IMR-90 (cell line): Measurements from ENCODE around the gene VPS35. TPM values are rescaled to one million over a fixed set of nuclear protein-coding genes. Genes with fewer than 3 reads are reported as not detected.

Source experiments
- ATAC-seq: fragments of 200-7000 bp; cut with Tn5 transposase; 2 replicates; pipeline ENCODE4 v1.9.1; 2020; ENCODE audit warnings: low read depth, mild to moderate bottlenecking, moderate library complexity
- BruUV-seq: library from RNA; stranded (reverse); fragments of 400-500 nt; replicated peaks from 2 replicates; lab custom pipeline; 2021; lab: Mats Ljungman, UMichigan
- CTCF ChIA-PET: fragments of 300-600 bp; formaldehyde crosslinking; extraction: SDS; loops from one replicate; lab custom pipeline; 2021; ENCODE audit warnings: antibody characterized with exemption; lab: Yijun Ruan, JAX
- POLR2A ChIA-PET: fragments of 300-600 bp; sonication (Branson Sonifier 250); formaldehyde crosslinking; loops from one replicate; lab custom pipeline; 2022; ENCODE audit warnings: antibody characterized with exemption; ENCODE audit not compliant: unreplicated experiment; lab: Charles Lee
- DNase-seq: peaks from one replicate; pipeline ENCODE4 v3.0.0; 2013
- H2AFZ ChIP-seq: replicated peaks from 2 replicates; pipeline ENCODE3; 2013; ENCODE audit warnings: low read length, mild to moderate bottlenecking; ENCODE audit not compliant: poor library complexity
- H2AK5ac ChIP-seq: 2 replicates; pipeline ENCODE4 v1.6.1; 2013; ENCODE audit warnings: low read depth, low read length, inconsistent platforms
- H2AK9ac ChIP-seq: replicated peaks from 2 replicates; pipeline ENCODE3; 2013; ENCODE audit warnings: mild to moderate bottlenecking, low read depth, low read length, moderate library complexity; ENCODE audit not compliant: poor library complexity
- H2BK120ac ChIP-seq: 2 replicates; pipeline ENCODE4 v1.6.1; 2013; ENCODE audit warnings: low read depth, low read length, inconsistent platforms
- H2BK15ac ChIP-seq: 3 replicates; pipeline ENCODE4 v1.6.1; 2013; ENCODE audit warnings: low read depth, low read length, inconsistent platforms
- H2BK20ac ChIP-seq: 2 replicates; pipeline ENCODE4 v1.6.1; 2013; ENCODE audit warnings: low read depth, mild to moderate bottlenecking, inconsistent platforms, low read length, moderate library complexity
- H2BK5ac ChIP-seq: 2 replicates; pipeline ENCODE4 v1.6.1; 2013; ENCODE audit warnings: mild to moderate bottlenecking, low read depth, low read length, inconsistent platforms; ENCODE audit not compliant: poor library complexity, severe bottlenecking
- H3K14ac ChIP-seq: replicated peaks from 2 replicates; pipeline ENCODE4 v1.6.1; 2013; ENCODE audit warnings: low read depth, low read length, inconsistent platforms
- H3K18ac ChIP-seq: 2 replicates; pipeline ENCODE4 v1.6.1; 2013; ENCODE audit warnings: low read depth, low read length, control low read depth
- H3K23ac ChIP-seq: 2 replicates; pipeline ENCODE4 v1.6.1; 2013; ENCODE audit warnings: low read depth, low read length, inconsistent platforms
- H3K27ac ChIP-seq: 2 replicates; pipeline ENCODE4 v1.5.1; 2013; ENCODE audit warnings: mild to moderate bottlenecking, control low read depth, low read length; ENCODE audit not compliant: insufficient read depth
- H3K27me3 ChIP-seq: 2 replicates; pipeline ENCODE4 v1.6.1; 2013; ENCODE audit warnings: low read length; ENCODE audit not compliant: control insufficient read depth, insufficient read depth
- H3K36me3 ChIP-seq: 2 replicates; pipeline ENCODE4 v1.6.1; 2013; ENCODE audit warnings: low read length, mixed read lengths; ENCODE audit not compliant: control insufficient read depth, insufficient read depth
- H3K4ac ChIP-seq: 2 replicates; pipeline ENCODE4 v1.6.1; 2013; ENCODE audit warnings: low read depth, low read length, inconsistent platforms
- H3K4me1 ChIP-seq: 2 replicates; pipeline ENCODE4 v1.6.1; 2013; ENCODE audit warnings: low read length, mixed read lengths; ENCODE audit not compliant: control insufficient read depth, insufficient read depth
- H3K4me2 ChIP-seq: 2 replicates; pipeline ENCODE4 v1.6.1; 2013; ENCODE audit warnings: low read depth, mild to moderate bottlenecking, control low read depth, low read length, moderate library complexity
- H3K4me3 ChIP-seq: 2 replicates; pipeline ENCODE4 v1.5.1; 2013; ENCODE audit warnings: low read depth, mild to moderate bottlenecking, control low read depth, low read length, moderate library complexity; ENCODE audit not compliant: insufficient read depth
- H3K56ac ChIP-seq: 2 replicates; pipeline ENCODE4 v1.6.1; 2013; ENCODE audit warnings: low read length, inconsistent platforms; ENCODE audit not compliant: insufficient read depth; ENCODE audit errors: extremely low read depth
- H3K79me1 ChIP-seq, 2 experiments: 2 replicates each; pipeline ENCODE4 v1.6.1; 2013; ENCODE audit warnings: low read length in 2 of 2, inconsistent platforms in 1 of 2, low read depth in 1 of 2
- H3K9ac ChIP-seq: 2 replicates; pipeline ENCODE4 v1.6.1; 2013; ENCODE audit warnings: low read depth, low read length, control low read depth
- H3K9me1 ChIP-seq: 2 replicates; pipeline ENCODE4 v1.6.1; 2013; ENCODE audit warnings: low read length, inconsistent platforms; ENCODE audit not compliant: insufficient read depth
- H3K9me3 ChIP-seq: 2 replicates; pipeline ENCODE4 v1.6.1; 2013; ENCODE audit warnings: low read length; ENCODE audit not compliant: control insufficient read depth, insufficient read depth
- H4K20me1 ChIP-seq: 2 replicates; pipeline ENCODE4 v1.6.1; 2013; ENCODE audit warnings: low read length, inconsistent platforms; ENCODE audit not compliant: insufficient read depth
- H4K5ac ChIP-seq: 2 replicates; pipeline ENCODE4 v1.6.1; 2013; ENCODE audit warnings: mild to moderate bottlenecking, low read depth, low read length, control low read depth
- H4K8ac ChIP-seq, 2 experiments: 2 replicates each; pipeline ENCODE4 v1.6.1; 2013; ENCODE audit warnings: low read depth in 2 of 2, low read length in 2 of 2, control low read depth in 1 of 2, inconsistent platforms in 1 of 2
- H4K91ac ChIP-seq: 2 replicates; pipeline ENCODE4 v1.6.1; 2013; ENCODE audit warnings: low read depth, low read length, inconsistent platforms; ENCODE audit not compliant: insufficient read depth
- BHLHE40 ChIP-seq: fragments of 150-350 bp; IDR thresholded peaks from 2 replicates; pipeline ENCODE4 v1.6.1; 2016; ENCODE audit warnings: mild to moderate bottlenecking, low read depth, low read length
- CEBPB ChIP-seq: IDR thresholded peaks from 2 replicates; pipeline ENCODE4 v1.6.1; 2012; ENCODE audit warnings: low read depth, low read length, improper control_type of control experiment
- CHD1 ChIP-seq: IDR thresholded peaks from 2 replicates; pipeline ENCODE4 v1.6.1; 2012; ENCODE audit warnings: low read depth, low read length, improper control_type of control experiment
- CTCF ChIP-seq: conservative IDR thresholded peaks from 2 replicates; pipeline ENCODE4 v1.5.1; 2012; ENCODE audit warnings: mild to moderate bottlenecking, low read depth, low read length, improper control_type of control experiment
- FOS ChIP-seq: fragments of 150-350 bp; IDR thresholded peaks from 2 replicates; pipeline ENCODE4 v1.6.1; 2016; ENCODE audit warnings: low read depth, low read length
- MAFK ChIP-seq: IDR thresholded peaks from 2 replicates; pipeline ENCODE4 v1.6.1; 2012; ENCODE audit warnings: low read depth, low read length, improper control_type of control experiment
- MAZ ChIP-seq: IDR thresholded peaks from 2 replicates; pipeline ENCODE4 v1.6.1; 2012; ENCODE audit warnings: low read depth, mild to moderate bottlenecking, low read length, improper control_type of control experiment, moderate library complexity, borderline replicate concordance
- MXI1 ChIP-seq: IDR thresholded peaks from 2 replicates; pipeline ENCODE4 v1.6.1; 2012; ENCODE audit warnings: low read depth, mild to moderate bottlenecking, low read length, moderate library complexity, borderline replicate concordance
- NFE2L2 ChIP-seq: fragments of 150-350 bp; IDR thresholded peaks from 2 replicates; pipeline ENCODE4 v1.6.1; 2016; ENCODE audit warnings: low read depth, mild to moderate bottlenecking, low read length
- POLR2A ChIP-seq: IDR thresholded peaks from 2 replicates; pipeline ENCODE4 v1.6.1; 2012; ENCODE audit warnings: mild to moderate bottlenecking, low read depth, low read length
- RAD21 ChIP-seq: IDR thresholded peaks from 2 replicates; pipeline ENCODE4 v1.6.1; 2012; ENCODE audit warnings: low read length, improper control_type of control experiment
- RCOR1 ChIP-seq: IDR thresholded peaks from 2 replicates; pipeline ENCODE4 v1.6.1; 2012; ENCODE audit warnings: mild to moderate bottlenecking, low read length, improper control_type of control experiment; ENCODE audit not compliant: insufficient replicate concordance
- RFX5 ChIP-seq: IDR thresholded peaks from 2 replicates; pipeline ENCODE4 v1.8.0; 2012; ENCODE audit warnings: low read depth, mild to moderate bottlenecking, low read length, moderate library complexity
- SMC3 ChIP-seq: fragments of 150-350 bp; IDR thresholded peaks from 2 replicates; pipeline ENCODE4 v1.6.1; 2016; ENCODE audit warnings: low read depth, mild to moderate bottlenecking, antibody characterized with exemption, low read length, moderate library complexity
- WGBS, 2 experiments: methylation state at CpG; one replicate each; pipeline versions ENCODE4 v1.1.5 to v1.1.7; 2013; ENCODE audit warnings: missing lambda C conversion rate in 2 of 2; ENCODE audit not compliant: insufficient read length in 1 of 2; ENCODE audit errors: extremely low coverage in 2 of 2; 5-methylcytosine and 5-hydroxymethylcytosine counted together
- dilution Hi-C: fragments of 300-500 bp; cut with HindIII; formaldehyde crosslinking; loops from one replicate; pipeline ENCODE4 v1.14.3; 2018; ENCODE audit warnings: low sequenced_read_pairs; ENCODE audit not compliant: unreplicated experiment
- in situ Hi-C: fragments of 300-500 bp; cut with MboI; formaldehyde crosslinking; loops from 3 replicates; pipeline ENCODE4 v1.14.3; 2019; ENCODE audit warnings: low sequenced_read_pairs, inconsistent platforms, mixed read lengths
- intact Hi-C: fragments of 100-400 bp; cut with micrococcal nuclease; formaldehyde crosslinking; loops from 2 replicates; pipeline ENCODE4 v1.10.0; 2022
- polyA plus RNA-seq, 3 experiments: library from polyadenylated mRNA; depleted of rRNA; stranded (reverse); fragments of >200 nt; gene quantifications; 2 replicates each; pipeline ENCODE4 v1.2.3, GENCODE V29; 2012; ENCODE audit warnings: low replicate concordance in 1 of 3
- total RNA-seq: library from RNA; depleted of rRNA; stranded (reverse); fragments of >200 nt; gene quantifications from 2 replicates; pipeline ENCODE4 v1.2.3, GENCODE V29; 2012
- TF ChIP-seq, protein P1 (sequence below): fragments of 150-350 bp; IDR thresholded peaks from 2 replicates; pipeline ENCODE4 v1.6.1; 2016; ENCODE audit warnings: low read depth, mild to moderate bottlenecking, low read length, moderate library complexity, borderline replicate concordance
- TF ChIP-seq, protein P2 (sequence below): fragments of 150-350 bp; IDR thresholded peaks from 2 replicates; pipeline ENCODE4 v1.6.1; 2017; ENCODE audit warnings: mild to moderate bottlenecking, antibody characterized with exemption, low read length, low read depth

VPS35 gene
- total and polyA plus RNA-seq, 2 of the 4 experiments (the other 2 are of a cell fraction) = 42.3 to 89.4 TPM

DNA sequence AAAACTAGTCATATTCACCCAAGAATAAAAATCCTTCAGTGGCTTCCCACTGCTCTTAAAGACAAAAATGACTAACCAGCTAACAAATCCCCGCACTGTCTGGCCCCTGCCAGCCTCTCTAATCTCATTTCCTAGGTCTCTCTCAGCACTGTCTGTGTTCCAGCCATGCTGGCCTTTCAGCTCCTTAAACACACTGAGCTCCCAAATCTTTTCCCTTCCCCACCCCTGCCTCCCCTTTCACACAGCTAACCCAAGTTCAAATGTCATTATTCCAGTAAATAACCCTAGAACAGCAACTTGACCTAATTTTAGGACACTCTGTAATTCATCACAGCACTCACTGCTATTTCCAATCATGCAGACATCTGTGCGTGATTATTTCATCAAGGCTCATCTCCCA, 75.6 kb downstream of the VPS35 start:
- DNase-seq (no peak), ATAC-seq (no peak)
- Histone ChIP-seq H2BK5ac (no peak overlapping the region), H2BK120ac (no peak overlapping the region), H3K4me2 (no peak overlapping the region), H3K36me3 (no peaks in the 10 kb centered on the region), H2AFZ (peak overlapping the region; percentile 36), H4K91ac (no peak overlapping the region), H2AK5ac (no peak overlapping the region), H4K8ac (no peak overlapping the region; a peak in 1 of 4 replicates), H3K9me1 (no peaks in the 10 kb centered on the region; the same call in 1 of the 2 replicates), H3K23ac (no peak overlapping the region), H4K20me1 (no peaks in the 10 kb centered on the region), H3K27ac (no peak overlapping the region), H3K4me3 (no peak overlapping the region), H3K9ac (no peak overlapping the region), H3K79me1 (peaks cover 33 to 51% of the 10 kb centered on the region in 2 experiments), H3K18ac (no peak overlapping the region), H2BK15ac (no peak overlapping the region), H2BK20ac (no peak overlapping the region), H4K5ac (no peak overlapping the region), H3K4ac (no peak overlapping the region), H3K27me3 (no peaks in the 10 kb centered on the region), H3K56ac (no peak overlapping the region), H3K9me3 (no peaks in the 10 kb centered on the region), H3K14ac (no peak overlapping the region), H2AK9ac (no peak overlapping the region), H3K4me1 (no peaks in the 10 kb centered on the region)
- BruUV-seq = no TSS peak
- 78% methylated on average over 2 of the region's 2 CpGs; no CpG with 5 or more reads in 1 of the 2 experiments for WGBS, 2 experiments
- POLR2A ChIA-PET = no interaction called here
- CTCF ChIA-PET = no interaction called here
- in situ Hi-C loops (no loop called here), intact Hi-C loops (no loop called here), dilution Hi-C loops (no loop called here)
- TF ChIP-seq, protein P1, sequence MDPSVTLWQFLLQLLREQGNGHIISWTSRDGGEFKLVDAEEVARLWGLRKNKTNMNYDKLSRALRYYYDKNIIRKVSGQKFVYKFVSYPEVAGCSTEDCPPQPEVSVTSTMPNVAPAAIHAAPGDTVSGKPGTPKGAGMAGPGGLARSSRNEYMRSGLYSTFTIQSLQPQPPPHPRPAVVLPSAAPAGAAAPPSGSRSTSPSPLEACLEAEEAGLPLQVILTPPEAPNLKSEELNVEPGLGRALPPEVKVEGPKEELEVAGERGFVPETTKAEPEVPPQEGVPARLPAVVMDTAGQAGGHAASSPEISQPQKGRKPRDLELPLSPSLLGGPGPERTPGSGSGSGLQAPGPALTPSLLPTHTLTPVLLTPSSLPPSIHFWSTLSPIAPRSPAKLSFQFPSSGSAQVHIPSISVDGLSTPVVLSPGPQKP = no peak
- TF ChIP-seq CEBPB = no peak
- TF ChIP-seq MAFK = no peak
- no peak for TF ChIP-seq RAD21
- TF ChIP-seq SMC3 = no peak
- TF ChIP-seq POLR2A = no peak
- TF ChIP-seq, protein P2, sequence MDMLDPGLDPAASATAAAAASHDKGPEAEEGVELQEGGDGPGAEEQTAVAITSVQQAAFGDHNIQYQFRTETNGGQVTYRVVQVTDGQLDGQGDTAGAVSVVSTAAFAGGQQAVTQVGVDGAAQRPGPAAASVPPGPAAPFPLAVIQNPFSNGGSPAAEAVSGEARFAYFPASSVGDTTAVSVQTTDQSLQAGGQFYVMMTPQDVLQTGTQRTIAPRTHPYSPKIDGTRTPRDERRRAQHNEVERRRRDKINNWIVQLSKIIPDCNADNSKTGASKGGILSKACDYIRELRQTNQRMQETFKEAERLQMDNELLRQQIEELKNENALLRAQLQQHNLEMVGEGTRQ = no peak
- no peak for TF ChIP-seq MAZ
- TF ChIP-seq CTCF = no peak
- TF ChIP-seq FOS = no peak
- no peak for TF ChIP-seq CHD1
- TF ChIP-seq BHLHE40 = no peak
- no peak for TF ChIP-seq NFE2L2
- no peak for TF ChIP-seq RCOR1
- no peak for TF ChIP-seq RFX5
- no peak for TF ChIP-seq MXI1
